ENCODE results near the gene RNASET2.
A peak's percentile ranks its signal among the peaks of the same experiment; 100 is the strongest.

RNASET2 gene

GRCh38 chr6:166956444-166957086, at the start of gene RNASET2:
Gene RNASET2 (minus strand): TSS chr6:166956550. CDS start chr6:166956182, 368 bp downstream.
- DNase-seq, result peak; percentile 24 to 92 (median 78)

- DNase-seq, result no peak
These were observed 49.2 kb upstream of the RNASET2 start for GRCh38 chr6:167005350-167006159.

GRCh38 chr6:167000759-167001158, 44.4 kb upstream of the RNASET2 start:
- no peak for DNase-seq

GRCh38 chr6:166999884-167000253, 43.5 kb upstream of the RNASET2 start:
- DNase-seq, result no peak

- peak; percentile 33 to 96 (median 90) for DNase-seq
These were observed 43.0 kb upstream of the RNASET2 start, which contains the start of gene CEP43 for GRCh38 chr6:166999145-166999883. Gene CEP43 (plus strand): TSS chr6:166999397. CDS start chr6:166999413, 16 bp downstream.

GRCh38 chr6:166998256-166999144, 42.1 kb upstream of the RNASET2 start:
- DNase-seq, result peak in 1 of 14 donors; percentile 12

- DNase-seq, result peak in 3 of 14 donors; percentile 5 to 25 (median 12)
These were observed 41.5 kb upstream of the RNASET2 start for GRCh38 chr6:166997768-166998255.

GRCh38 chr6:166997348-166997747, 41.0 kb upstream of the RNASET2 start:
- no peak for DNase-seq

GRCh38 chr6:166996406-166996805, 40.1 kb upstream of the RNASET2 start:
- DNase-seq, result no peak

- DNase-seq, result peak in 4 of 14 donors; percentile 9 to 45 (median 26)
These were observed 33.2 kb upstream of the RNASET2 start for GRCh38 chr6:166989427-166990032.

GRCh38 chr6:166988674-166989201, 32.4 kb upstream of the RNASET2 start:
- DNase-seq, result no peak

- DNase-seq, result no peak
These were observed 31.6 kb upstream of the RNASET2 start for GRCh38 chr6:166987930-166988329.

- no peak for DNase-seq
These were observed 31.1 kb upstream of the RNASET2 start for GRCh38 chr6:166987448-166987847.

- DNase-seq, result no peak
These were observed 24.4 kb upstream of the RNASET2 start for GRCh38 chr6:166980738-166981137.

- DNase-seq, result no peak
These were observed 21.5 kb upstream of the RNASET2 start for GRCh38 chr6:166977621-166978525.

- DNase-seq, result no peak
These were observed 20.3 kb upstream of the RNASET2 start for GRCh38 chr6:166976636-166977035.

GRCh38 chr6:166972101-166972500, 15.8 kb upstream of the RNASET2 start:
- no peak for DNase-seq

GRCh38 chr6:166971271-166971670, 14.9 kb upstream of the RNASET2 start:
- no peak for DNase-seq

- no peak for DNase-seq
These were observed 14.4 kb upstream of the RNASET2 start for GRCh38 chr6:166970776-166971175.

GRCh38 chr6:166970091-166970490, 13.7 kb upstream of the RNASET2 start:
- DNase-seq, result no peak

All from C1 segment of cervical spinal cord (tissue), 14 donors.